Testis (tissue), 2 donors: Measurements from ENCODE around the gene TTC19.

Experiments used
- CTCF ChIP-seq, 3 experiments: fragments of 450-650 bp in 2 of 3; fragments of 200-600 bp in 1 of 3; sonication (generic) in 1 of 3; IDR thresholded peaks; one replicate each; pipeline ENCODE4 v1.5.1; 2016 to 2019; ENCODE audit warnings: antibody characterized with exemption in 3 of 3, mild to moderate bottlenecking in 2 of 3, moderate library complexity in 1 of 3
- POLR2A ChIP-seq: fragments of 450-650 bp; IDR thresholded peaks from one replicate; pipeline ENCODE4 v1.6.1; 2017; ENCODE audit warnings: antibody characterized with exemption, mild to moderate bottlenecking, moderate library complexity

GRCh38 chr17:16027708-16028584 is 28.3 kb downstream of the TTC19 start:
- TF ChIP-seq CTCF (IDR thresholded peaks at IDR 0.05) (no peak), POLR2A (no peak)
